Fibroblast of skin of back (primary cell): ENCODE data around the gene ODAD3.

Experiments used
- DNase-seq: peaks from one replicate; pipeline ENCODE4 v3.0.0-alpha.2; 2013

Gene ODAD3

DNA sequence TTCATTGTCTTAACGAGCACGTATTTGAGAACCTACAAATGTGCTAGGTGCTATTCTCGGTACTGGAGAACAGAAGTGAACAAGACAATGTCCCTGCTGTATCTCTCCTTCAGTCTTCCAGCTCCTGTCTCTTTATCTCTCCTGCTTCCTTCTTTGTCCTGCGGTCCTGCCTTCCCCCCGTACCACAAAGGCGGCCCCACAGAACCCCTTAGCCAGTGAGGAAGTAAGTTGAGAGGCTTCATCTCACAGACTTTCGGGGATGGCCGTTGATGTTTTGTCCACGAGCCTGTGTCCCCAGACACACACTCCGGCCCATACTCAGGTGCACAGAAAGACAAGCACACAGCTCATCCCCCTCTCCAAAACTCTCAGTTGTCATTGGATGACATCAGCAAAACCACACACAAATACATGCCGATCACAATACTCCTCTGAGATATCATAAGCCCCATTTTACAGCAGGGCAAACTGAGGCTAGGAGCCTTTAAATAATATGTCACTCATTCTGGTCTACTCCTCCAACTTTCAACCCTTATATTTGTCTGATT lies 61.0 kb downstream of the ODAD3 start:
- no peak for DNase-seq

GRCh38 chr19:11373166-11373884 lies 61.6 kb downstream of the ODAD3 start:
- DNase-seq, result peak; percentile 22

- no peak for DNase-seq
These were observed 64.2 kb downstream of the ODAD3 start for GRCh38 chr19:11370744-11371143.
